Thyroid gland (tissue), 4 donors: ENCODE measurements around the gene RCC2. TPM values are rescaled to one million over a fixed set of nuclear protein-coding genes. Genes with fewer than 3 reads are reported as not detected.
A peak's percentile ranks its signal among the peaks of the same experiment; 100 is the strongest.

Source experiments
- DNase-seq, 2 donors: peaks; one replicate each; pipeline ENCODE4 v3.0.0-alpha.2; 2019
- H3K27ac ChIP-seq, 3 donors: fragments of 200-600 bp; sonication (generic); 1 replicate in 2 of 3; 2 replicates in 1 of 3; pipeline ENCODE4 v1.5.1; 2016 to 2019; ENCODE audit warnings: mild to moderate bottlenecking in 1 of 3, moderate library complexity in 1 of 3
- H3K27me3 ChIP-seq: fragments of 200-600 bp; sonication (generic); one replicate; pipeline ENCODE4 v1.5.1; 2019
- H3K36me3 ChIP-seq, 2 donors: fragments of 200-600 bp; sonication (generic); one replicate each; pipeline ENCODE4 v1.5.1; 2016 to 2019
- H3K4me1 ChIP-seq, 2 donors: fragments of 200-600 bp; sonication (generic); one replicate each; pipeline ENCODE4 v1.5.1; 2017 to 2019
- H3K4me3 ChIP-seq, 3 donors: fragments of 200-600 bp; sonication (generic); replicated peaks in 1 of 3; 1 replicate in 2 of 3; 2 replicates in 1 of 3; pipeline ENCODE4 v1.5.1; 2016; ENCODE audit warnings: mild to moderate bottlenecking in 1 of 3
- H3K9me3 ChIP-seq: fragments of 200-600 bp; sonication (generic); one replicate; pipeline ENCODE4 v1.5.1; 2017
- POLR2A ChIP-seq, 2 donors: fragments of 450-650 bp; IDR thresholded peaks; one replicate each; pipeline ENCODE4 v1.6.1; 2017; ENCODE audit warnings: antibody characterized with exemption in 2 of 2, mild to moderate bottlenecking in 2 of 2, moderate library complexity in 1 of 2
- WGBS, 2 donors: methylation state at CpG; one replicate each; pipeline ENCODE4 v1.1.5; 2017; 5-methylcytosine and 5-hydroxymethylcytosine counted together
- intact Hi-C: fragments of 100-400 bp; cut with DNase I; formaldehyde crosslinking; loops from one replicate; pipeline ENCODE4 v1.15.1; 2023
- total RNA-seq, 4 donors: library from RNA; depleted of rRNA; stranded (reverse); fragments of >200 nt; gene quantifications; one replicate each; pipeline ENCODE4 v1.2.3, GENCODE V29; 2016
- TF ChIP-seq, protein P1 (sequence below), 6 experiments: fragments of 200-600 bp in 3 of 6; fragments of 450-650 bp in 3 of 6; sonication (generic) in 3 of 6; IDR thresholded peaks; one replicate each; pipeline ENCODE4 v1.5.1; 2016 to 2019; ENCODE audit warnings: antibody characterized with exemption in 6 of 6, mild to moderate bottlenecking in 2 of 6, inconsistent platforms in 1 of 6, moderate library complexity in 1 of 6

Gene RCC2
- total RNA-seq, 4 donors from 2014 or later = 20.3 to 35.1 (median 27.7) TPM

DNA sequence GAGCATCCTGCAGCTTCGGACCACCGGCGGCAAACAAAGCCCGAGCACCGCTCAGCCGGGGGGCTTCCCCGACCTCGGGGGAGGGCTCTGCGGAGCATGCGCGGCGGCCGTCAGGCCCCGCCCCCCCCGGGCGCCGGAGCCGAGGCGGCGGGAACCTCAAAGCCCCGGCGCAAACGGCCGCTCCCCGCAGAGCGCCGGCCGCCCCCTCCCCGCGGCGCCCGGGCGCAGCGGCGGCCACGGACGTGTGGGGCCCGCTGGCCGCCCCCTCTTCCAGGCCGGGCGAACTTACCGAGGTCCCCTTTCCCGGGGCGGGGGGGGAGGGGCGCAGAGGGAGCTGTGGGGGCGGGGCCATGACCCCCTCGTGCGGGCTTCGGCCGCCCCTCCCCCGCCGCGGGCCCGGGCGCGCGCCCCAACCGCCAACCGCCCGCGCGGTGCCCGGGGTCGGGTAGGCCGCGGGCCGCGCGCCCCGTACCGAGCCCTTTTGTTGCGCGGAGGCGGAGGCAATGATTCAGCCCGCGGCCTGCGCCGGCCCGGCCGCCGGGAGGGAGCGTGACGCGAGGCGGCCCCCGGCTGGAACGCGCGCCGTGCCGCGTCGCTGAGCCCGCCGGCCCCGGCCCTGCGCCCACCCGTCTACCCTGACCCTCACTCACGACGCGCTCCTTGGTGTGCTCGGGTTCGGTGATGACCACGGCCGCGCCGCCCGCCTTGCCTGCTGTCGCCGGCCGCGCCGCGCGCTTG is 1.7 kb downstream of the RCC2 start:
- intact Hi-C loops = no loop called here
- Histone ChIP-seq H3K27me3 (no peaks in the 10 kb centered on the region), H3K4me3 (peak overlapping the region; percentile 37 to 77 (median 49)), H3K9me3 (no peaks in the 10 kb centered on the region), H3K4me1 (peaks cover 17 to 21% of the 10 kb centered on the region in 2 donors), H3K36me3 (no peaks in the 10 kb centered on the region), H3K27ac (peak overlapping the region in 2 of 3 donors; percentile 73 to 82)
- no CpG with 5 or more reads among the region's 115 CpGs for WGBS, 2 donors
- TF ChIP-seq POLR2A (IDR thresholded peaks at IDR 0.05) = peak in 1 of 2 donors; percentile 32
- TF ChIP-seq, protein P1, sequence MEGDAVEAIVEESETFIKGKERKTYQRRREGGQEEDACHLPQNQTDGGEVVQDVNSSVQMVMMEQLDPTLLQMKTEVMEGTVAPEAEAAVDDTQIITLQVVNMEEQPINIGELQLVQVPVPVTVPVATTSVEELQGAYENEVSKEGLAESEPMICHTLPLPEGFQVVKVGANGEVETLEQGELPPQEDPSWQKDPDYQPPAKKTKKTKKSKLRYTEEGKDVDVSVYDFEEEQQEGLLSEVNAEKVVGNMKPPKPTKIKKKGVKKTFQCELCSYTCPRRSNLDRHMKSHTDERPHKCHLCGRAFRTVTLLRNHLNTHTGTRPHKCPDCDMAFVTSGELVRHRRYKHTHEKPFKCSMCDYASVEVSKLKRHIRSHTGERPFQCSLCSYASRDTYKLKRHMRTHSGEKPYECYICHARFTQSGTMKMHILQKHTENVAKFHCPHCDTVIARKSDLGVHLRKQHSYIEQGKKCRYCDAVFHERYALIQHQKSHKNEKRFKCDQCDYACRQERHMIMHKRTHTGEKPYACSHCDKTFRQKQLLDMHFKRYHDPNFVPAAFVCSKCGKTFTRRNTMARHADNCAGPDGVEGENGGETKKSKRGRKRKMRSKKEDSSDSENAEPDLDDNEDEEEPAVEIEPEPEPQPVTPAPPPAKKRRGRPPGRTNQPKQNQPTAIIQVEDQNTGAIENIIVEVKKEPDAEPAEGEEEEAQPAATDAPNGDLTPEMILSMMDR (IDR thresholded peaks at IDR 0.05) = no peak
- peak; percentile 27 to 34 for DNase-seq

DNA sequence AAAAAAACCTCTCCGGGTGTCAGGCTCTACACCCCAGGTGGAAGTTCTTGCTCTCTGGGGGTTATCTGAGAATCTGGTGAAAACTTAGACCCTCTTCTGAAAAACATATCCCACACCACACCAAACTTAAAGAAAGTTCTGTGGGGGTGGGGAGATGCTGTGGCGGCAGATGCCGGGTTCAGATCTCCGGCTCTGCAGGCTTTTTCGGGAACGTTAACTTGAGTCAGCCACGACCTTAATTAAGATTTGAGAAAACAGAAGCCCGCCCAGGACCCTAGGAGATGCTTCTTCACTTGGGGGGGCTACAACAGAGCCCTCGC is 2.3 kb downstream of the RCC2 start:
- peak overlapping the region in 2 of 3 donors; percentile 17 to 29 for H3K27ac ChIP-seq
- intact Hi-C loops = no loop called here
- TF ChIP-seq, protein P1 (IDR thresholded peaks at IDR 0.05) = no peak
- no peaks in the 10 kb centered on the region for H3K27me3 ChIP-seq
- H3K4me1 ChIP-seq = peaks cover 17 to 21% of the 10 kb centered on the region in 2 donors
- H3K9me3 ChIP-seq = no peaks in the 10 kb centered on the region
- no peaks in the 10 kb centered on the region for H3K36me3 ChIP-seq
- WGBS, 2 donors = 3 to 4% methylated on average over 7 to 9 of the region's 9 CpGs
- no peak for DNase-seq
- peak overlapping the region in 2 of 3 donors; percentile 37 to 77 for H3K4me3 ChIP-seq

GRCh38 chr1:17436380-17437174 is 2.9 kb downstream of the RCC2 start:
- Histone ChIP-seq H3K9me3 (no peaks in the 10 kb centered on the region), H3K27ac (peak overlapping the region in 2 of 3 donors; percentile 17 to 29), H3K4me3 (peak overlapping the region in 1 of 3 donors; percentile 77), H3K4me1 (peaks cover 17 to 21% of the 10 kb centered on the region in 2 donors), H3K36me3 (no peaks in the 10 kb centered on the region), H3K27me3 (no peaks in the 10 kb centered on the region)
- no peak for TF ChIP-seq POLR2A (IDR thresholded peaks at IDR 0.05)
- TF ChIP-seq, protein P1 (IDR thresholded peaks at IDR 0.05) = no peak
- WGBS, 2 donors = 47 to 53% methylated on average over 13 of the region's 13 CpGs
- DNase-seq = no peak
- intact Hi-C loops = no loop called here

DNA sequence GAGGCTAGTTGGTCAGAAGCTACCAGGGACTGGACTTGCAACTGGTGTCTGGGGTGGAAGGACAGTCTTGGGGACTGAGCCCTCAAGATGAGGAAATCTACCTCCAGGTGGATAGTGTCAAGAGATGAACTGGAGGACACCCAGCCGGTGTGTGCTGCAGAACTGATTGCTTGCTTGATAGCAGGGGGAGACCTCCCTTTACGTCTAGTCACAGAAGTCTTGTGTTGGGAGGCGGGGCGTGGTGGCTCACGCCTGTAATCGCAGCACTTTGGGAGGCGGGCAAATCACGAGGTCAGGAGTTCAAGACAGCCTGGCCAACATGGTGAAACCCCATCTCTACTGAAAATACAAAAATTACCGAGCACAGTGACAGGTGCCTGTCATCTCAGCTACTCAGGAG is 4.9 kb downstream of the RCC2 start:
- no peak for DNase-seq
- H3K27ac ChIP-seq = no peak overlapping the region
- no peaks in the 10 kb centered on the region for H3K27me3 ChIP-seq
- intact Hi-C loops = no loop called here
- WGBS, 2 donors = 87 to 92% methylated on average over 9 of the region's 9 CpGs
- no peaks in the 10 kb centered on the region for H3K9me3 ChIP-seq
- H3K4me1 ChIP-seq = peaks cover 9% of the 10 kb centered on the region in 2 donors
- TF ChIP-seq, protein P1 (IDR thresholded peaks at IDR 0.05) = no peak
- TF ChIP-seq POLR2A (IDR thresholded peaks at IDR 0.05) = no peak
- H3K36me3 ChIP-seq = no peaks in the 10 kb centered on the region
- H3K4me3 ChIP-seq = no peak overlapping the region

GRCh38 chr1:17434016-17434415 is 5.5 kb downstream of the RCC2 start:
- peaks cover 9% of the 10 kb centered on the region in 2 donors for H3K4me1 ChIP-seq
- no peaks in the 10 kb centered on the region for H3K9me3 ChIP-seq
- intact Hi-C loops = no loop called here
- no peak for DNase-seq
- no peak overlapping the region for H3K27ac ChIP-seq
- WGBS, 2 donors = 75 to 83% methylated on average over 3 of the region's 3 CpGs
- no peak for TF ChIP-seq POLR2A (IDR thresholded peaks at IDR 0.05)
- TF ChIP-seq, protein P1 (IDR thresholded peaks at IDR 0.05) = no peak
- H3K4me3 ChIP-seq = no peak overlapping the region
- no peaks in the 10 kb centered on the region for H3K27me3 ChIP-seq
- no peaks in the 10 kb centered on the region for H3K36me3 ChIP-seq
